GM12878 (cell line): ENCODE data around the gene GLT8D1. TPM values are rescaled to one million over a fixed set of nuclear protein-coding genes. Genes with fewer than 3 reads are reported as not detected.

ENCODE experiments used
- ATAC-seq: fragments of 200-7000 bp; cut with Tn5 transposase; 3 replicates; pipeline ENCODE4 v1.9.1; 2020; ENCODE audit warnings: mild to moderate bottlenecking, moderate library complexity
- BruUV-seq: library from RNA; stranded (reverse); fragments of 400-500 nt; replicated peaks from 2 replicates; lab custom pipeline; 2021; lab: Mats Ljungman, UMichigan
- CTCF ChIA-PET: fragments of 300-600 bp; sonication (Branson Sonifier 250); formaldehyde crosslinking; extraction: SDS; loops from one replicate; lab custom pipeline; 2021; ENCODE audit warnings: inconsistent platforms; lab: Yijun Ruan, JAX
- POLR2A ChIA-PET: fragments of 350-600 bp; formaldehyde crosslinking; extraction: SDS; loops from one replicate; lab custom pipeline; 2021; ENCODE audit warnings: inconsistent platforms; lab: Charles Lee
- RAD21 ChIA-PET: fragments of 300-600 bp; sonication (Branson Sonifier 250); formaldehyde crosslinking; loops from one replicate; lab custom pipeline; 2023; ENCODE audit warnings: antibody characterized with exemption; ENCODE audit not compliant: unreplicated experiment; lab: Charles Lee
- SMC1A ChIA-PET: fragments of 300-600 bp; sonication (Branson Sonifier 250); formaldehyde crosslinking; loops from one replicate; lab custom pipeline; 2023; ENCODE audit not compliant: unreplicated experiment, uncharacterized antibody; lab: Charles Lee
- DNase-seq: peaks from one replicate; pipeline ENCODE4 v3.0.0-alpha.2; 2011; ENCODE audit warnings: low read depth, low spot score
- FAIRE-seq: peaks from 3 replicates; lab custom pipeline; 2011; peaks lifted over from hg19 to GRCh38; lab: Jason Lieb, UNC
- H2AFZ ChIP-seq: 2 replicates; pipeline ENCODE4 v1.6.0; 2011; ENCODE audit warnings: low read depth, low read length, control low read depth; ENCODE audit not compliant: control insufficient read depth
- H3K27ac ChIP-seq: 2 replicates; pipeline ENCODE4 v1.5.1; 2011; ENCODE audit warnings: control low read depth; ENCODE audit not compliant: control insufficient read depth, insufficient read depth
- H3K27me3 ChIP-seq, 2 experiments: replicated peaks in 1 of 2; 2 replicates each; pipeline versions ENCODE4 v1.6.0 to v1.6.1; 2011; ENCODE audit warnings: low read length in 1 of 2; ENCODE audit not compliant: control insufficient read depth in 2 of 2, insufficient read depth in 2 of 2
- H3K36me3 ChIP-seq, 2 experiments: 2 replicates each; pipeline ENCODE4 v1.5.1; 2011; ENCODE audit warnings: low read length in 1 of 2; ENCODE audit not compliant: control insufficient read depth in 2 of 2, insufficient read depth in 2 of 2
- H3K4me1 ChIP-seq: 2 replicates; pipeline ENCODE4 v1.6.1; 2011; ENCODE audit warnings: mild to moderate bottlenecking, low read length, moderate library complexity, mixed read lengths; ENCODE audit not compliant: control insufficient read depth, insufficient read depth
- H3K4me2 ChIP-seq: 2 replicates; pipeline ENCODE4 v1.6.0; 2011; ENCODE audit warnings: control low read depth; ENCODE audit not compliant: control insufficient read depth, insufficient read depth
- H3K4me3 ChIP-seq: fragments of 200-600 bp; sonication (generic); 2 replicates; pipeline ENCODE4 v1.5.1; 2016
- H3K79me2 ChIP-seq: 2 replicates; pipeline ENCODE4 v1.6.0; 2011; ENCODE audit warnings: low read length; ENCODE audit not compliant: control insufficient read depth, insufficient read depth
- H3K9ac ChIP-seq: 2 replicates; pipeline ENCODE4 v1.8.0; 2011; ENCODE audit warnings: low read length, control low read depth, mixed read lengths; ENCODE audit not compliant: control insufficient read depth, insufficient read depth
- H3K9me3 ChIP-seq: replicated peaks from 3 replicates; pipeline ENCODE4 v1.5.1; 2011; ENCODE audit warnings: mild to moderate bottlenecking, low read length; ENCODE audit not compliant: control insufficient read depth, insufficient read depth
- H4K20me1 ChIP-seq: 2 replicates; pipeline ENCODE4 v1.6.0; 2011; ENCODE audit not compliant: control insufficient read depth, insufficient read depth
- CBX3 ChIP-seq: fragments of 200-600 bp; sonication (generic); IDR thresholded peaks from 2 replicates; pipeline ENCODE4 v1.6.1; 2016; ENCODE audit warnings: low read depth, borderline replicate concordance
- CBX5 ChIP-seq: sonication (generic); IDR thresholded peaks from 2 replicates; pipeline ENCODE4 v1.6.1; 2016; ENCODE audit warnings: low read depth, moderate library complexity, mild to moderate bottlenecking, inconsistent platforms
- CREB1 ChIP-seq: IDR thresholded peaks from 2 replicates; pipeline ENCODE4 v1.6.1; 2012; ENCODE audit warnings: low read depth, mild to moderate bottlenecking, inconsistent platforms
- CREM ChIP-seq: IDR thresholded peaks from 2 replicates; pipeline ENCODE4 v1.6.1; 2014; ENCODE audit warnings: antibody characterized with exemption, low read depth
- EED ChIP-seq: sonication (generic); IDR thresholded peaks from 2 replicates; pipeline ENCODE4 v1.6.1; 2016; ENCODE audit warnings: antibody characterized with exemption, low read depth
- IKZF1 ChIP-seq: fragments of 450-650 bp; conservative IDR thresholded peaks from 2 replicates; pipeline ENCODE4 v1.6.1; 2017; ENCODE audit warnings: antibody characterized with exemption, mild to moderate bottlenecking
- MEF2A ChIP-seq: IDR thresholded peaks from 2 replicates; pipeline ENCODE4 v1.6.1; 2011; ENCODE audit warnings: low read depth, mild to moderate bottlenecking, low read length, moderate library complexity; ENCODE audit not compliant: insufficient read depth
- NFYB ChIP-seq: IDR thresholded peaks from 2 replicates; pipeline ENCODE4 v1.6.1; 2011; ENCODE audit warnings: low read depth, mild to moderate bottlenecking, low read length, improper control_type of control experiment, moderate library complexity; ENCODE audit not compliant: insufficient read depth
- RAD51 ChIP-seq: fragments of 450-650 bp; IDR thresholded peaks from 2 replicates; pipeline ENCODE4 v1.6.1; 2016; ENCODE audit warnings: moderate library complexity, mild to moderate bottlenecking, inconsistent platforms
- RUNX3 ChIP-seq: IDR thresholded peaks from 2 replicates; pipeline ENCODE4 v1.6.1; 2012; ENCODE audit warnings: low read length, inconsistent platforms
- TCF12 ChIP-seq: IDR thresholded peaks from 2 replicates; pipeline ENCODE4 v1.6.1; 2011; ENCODE audit warnings: low read depth, mild to moderate bottlenecking, low read length
- TCF3 ChIP-seq: IDR thresholded peaks from 2 replicates; pipeline ENCODE4 v1.6.1; 2012; ENCODE audit warnings: low read depth, mild to moderate bottlenecking, low read length, borderline replicate concordance; ENCODE audit not compliant: insufficient read depth
- WGBS: methylation state at CpG from one replicate; pipeline ENCODE4 v1.1.6; 2016; ENCODE audit warnings: low lambda C conversion rate; ENCODE audit not compliant: insufficient replicate concordance, insufficient coverage; ENCODE audit errors: missing lambda C conversion rate; 5-methylcytosine and 5-hydroxymethylcytosine counted together
- in situ Hi-C: fragments of 300-500 bp; cut with MboI; formaldehyde crosslinking; loops from 9 replicates; pipeline ENCODE4 v1.14.3; 2018; ENCODE audit warnings: mixed read lengths
- intact Hi-C: fragments of 100-400 bp; cut with micrococcal nuclease; formaldehyde crosslinking; loops from one replicate; pipeline ENCODE4 v1.14.2; 2022; ENCODE audit not compliant: unreplicated experiment
- polyA plus RNA-seq, 11 experiments: library from polyadenylated mRNA; depleted of rRNA in 4 of 11; unstranded in 6 of 11; stranded (reverse) in 5 of 11; fragments of >200 nt; fragmentation: Nextera tagmentation in 4 of 11; fragmentation: Illumina TruSeq in 1 of 11; extraction: Ambion mirVana in 4 of 11; extraction: Trizol in 1 of 11; gene quantifications; 1 replicate in 1 of 11; 2 replicates in 10 of 11; pipeline versions ENCODE4 v1.2.1 to v1.2.3, GENCODE V29; 2011 to 2016; ENCODE audit warnings: inconsistent platforms in 2 of 11, missing spikeins in 2 of 11, low read depth in 1 of 11
- total RNA-seq, 4 experiments: library from RNA; depleted of rRNA in 3 of 4; stranded (reverse); fragments of >200 nt in 3 of 4; fragmentation: Illumina TruSeq in 1 of 4; extraction: Trizol in 1 of 4; gene quantifications; 2 replicates each; pipeline versions ENCODE4 v1.2.1 to v1.2.3, GENCODE V29; 2013 to 2021
- TF ChIP-seq, protein P1 (sequence below): fragments of 450-650 bp; formaldehyde crosslinking; IDR thresholded peaks from 2 replicates; pipeline ENCODE4 v1.4.0; 2020; ENCODE audit warnings: mild to moderate bottlenecking, moderate library complexity

The GLT8D1 gene
- total and polyA plus RNA-seq, 10 of the 15 experiments (the other 5 are each of a cell fraction or from before 2014, with no cell fraction given) = 25.3 to 73.4 (median 48.4) TPM

DNA sequence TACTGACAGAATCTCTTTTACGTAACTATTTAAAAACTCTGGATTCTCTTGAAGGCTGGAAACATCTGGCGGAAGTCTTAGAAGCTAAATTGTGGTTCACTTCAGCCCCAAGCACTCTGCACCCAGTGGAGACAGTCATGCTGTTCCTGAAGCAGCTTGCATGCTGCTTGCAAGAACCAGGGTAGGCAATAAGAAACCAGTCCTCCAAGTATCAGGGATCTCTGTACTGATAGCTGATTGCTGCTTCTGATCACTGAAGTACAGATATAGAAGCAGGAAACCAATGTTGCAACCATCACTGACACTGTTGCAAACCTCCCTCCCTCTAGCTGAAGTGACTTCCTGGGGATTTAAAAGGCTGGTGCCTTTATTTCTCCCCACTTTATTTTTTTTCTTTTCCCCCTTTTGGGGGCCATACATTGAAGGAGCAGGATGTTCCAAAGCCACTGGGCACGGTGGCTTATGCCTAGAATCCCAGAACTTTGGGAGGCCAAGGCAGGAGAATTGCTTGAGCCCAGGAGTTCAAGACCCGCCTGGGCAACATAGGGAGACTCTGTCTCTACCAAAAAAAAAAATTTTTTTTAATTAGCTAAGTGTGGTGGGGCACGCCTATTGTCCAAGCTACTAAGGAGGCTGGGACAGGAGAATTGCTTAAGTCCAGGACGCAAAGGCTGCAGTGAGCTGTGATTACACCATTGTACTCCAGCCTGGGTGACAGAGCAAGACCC, 15.6 kb upstream of the GLT8D1 start:
- ChIA-PET RAD21 (no interaction called here), CTCF (interaction anchor here (0.9 to 2.1 kb wide), 3 partner anchors 20 to 78 kb away, joined by 3 to 6 read pairs (median 4); no protein-coding TSS in a partner anchor)
- intact Hi-C loops = no loop called here

More for the DNA sequence above, 15.6 kb upstream of the GLT8D1 start:
- Histone ChIP-seq H3K9me3 (peaks cover 2% of the 10 kb centered on the region; the same call in 2 of the 3 replicates), H3K4me2 (peak overlapping the region; percentile 45), H3K9ac (no peak overlapping the region), H4K20me1 (no peaks in the 10 kb centered on the region), H3K4me3 (no peak overlapping the region), H3K36me3 (no peaks in the 10 kb centered on the region; a peak in 1 of 4 replicates), H3K27ac (peak overlapping the region; percentile 27), H3K4me1 (peaks cover 27% of the 10 kb centered on the region), H2AFZ (peak overlapping the region; percentile 53), H3K79me2 (no peaks in the 10 kb centered on the region), H3K27me3 (no peaks in the 10 kb centered on the region)
- TF ChIP-seq TCF12 (0 out of 2 replicates have a peak, but pooled peaks have one; percentile 50), TCF3 (peak; percentile 90; the same call in 1 of the 2 replicates), NFYB (no peak), CBX3 (no peak), RAD51 (no peak), CREM (peak; percentile 13; the same call in 1 of the 2 replicates), CBX5 (peak; percentile 87; the same call in 1 of the 2 replicates), CREB1 (0 out of 2 replicates have a peak, but pooled peaks have one; percentile 15), IKZF1 (no peak), RUNX3 (peak; percentile 85), EED (peak; percentile 66), MEF2A (0 out of 2 replicates have a peak, but pooled peaks have one; percentile 35)
- TF ChIP-seq, protein P1, sequence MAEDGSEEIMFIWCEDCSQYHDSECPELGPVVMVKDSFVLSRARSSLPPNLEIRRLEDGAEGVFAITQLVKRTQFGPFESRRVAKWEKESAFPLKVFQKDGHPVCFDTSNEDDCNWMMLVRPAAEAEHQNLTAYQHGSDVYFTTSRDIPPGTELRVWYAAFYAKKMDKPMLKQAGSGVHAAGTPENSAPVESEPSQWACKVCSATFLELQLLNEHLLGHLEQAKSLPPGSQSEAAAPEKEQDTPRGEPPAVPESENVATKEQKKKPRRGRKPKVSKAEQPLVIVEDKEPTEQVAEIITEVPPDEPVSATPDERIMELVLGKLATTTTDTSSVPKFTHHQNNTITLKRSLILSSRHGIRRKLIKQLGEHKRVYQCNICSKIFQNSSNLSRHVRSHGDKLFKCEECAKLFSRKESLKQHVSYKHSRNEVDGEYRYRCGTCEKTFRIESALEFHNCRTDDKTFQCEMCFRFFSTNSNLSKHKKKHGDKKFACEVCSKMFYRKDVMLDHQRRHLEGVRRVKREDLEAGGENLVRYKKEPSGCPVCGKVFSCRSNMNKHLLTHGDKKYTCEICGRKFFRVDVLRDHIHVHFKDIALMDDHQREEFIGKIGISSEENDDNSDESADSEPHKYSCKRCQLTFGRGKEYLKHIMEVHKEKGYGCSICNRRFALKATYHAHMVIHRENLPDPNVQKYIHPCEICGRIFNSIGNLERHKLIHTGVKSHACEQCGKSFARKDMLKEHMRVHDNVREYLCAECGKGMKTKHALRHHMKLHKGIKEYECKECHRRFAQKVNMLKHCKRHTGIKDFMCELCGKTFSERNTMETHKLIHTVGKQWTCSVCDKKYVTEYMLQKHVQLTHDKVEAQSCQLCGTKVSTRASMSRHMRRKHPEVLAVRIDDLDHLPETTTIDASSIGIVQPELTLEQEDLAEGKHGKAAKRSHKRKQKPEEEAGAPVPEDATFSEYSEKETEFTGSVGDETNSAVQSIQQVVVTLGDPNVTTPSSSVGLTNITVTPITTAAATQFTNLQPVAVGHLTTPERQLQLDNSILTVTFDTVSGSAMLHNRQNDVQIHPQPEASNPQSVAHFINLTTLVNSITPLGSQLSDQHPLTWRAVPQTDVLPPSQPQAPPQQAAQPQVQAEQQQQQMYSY (CRISPR knock-in tag) = no peak
- SMC1A ChIA-PET = interaction anchor here (1.9 to 2.0 kb wide), 2 partner anchors 10 to 29 kb away, joined by 4 to 6 read pairs; no protein-coding TSS in a partner anchor
- 72% methylated on average over 6 of the region's 6 CpGs for WGBS
- DNase-seq (no peak), ATAC-seq (peak; percentile 71), FAIRE-seq (no peak)
- in situ Hi-C loops = no loop called here
- POLR2A ChIA-PET = interaction anchor here (0.6 to 1.2 kb wide), 4 partner anchors 9 to 1185 kb away, joined by 3 to 5 read pairs (median 4); partner anchors contain the start of gene STIMATE
- no TSS peak for BruUV-seq
